IMR-90 (cell line): ENCODE data around the gene PTPRN2. TPM values are rescaled to one million over a fixed set of nuclear protein-coding genes. Genes with fewer than 3 reads are reported as not detected.

Experiments used
- ATAC-seq: fragments of 200-7000 bp; cut with Tn5 transposase; 2 replicates; pipeline ENCODE4 v1.9.1; 2020; ENCODE audit warnings: low read depth, mild to moderate bottlenecking, moderate library complexity
- BruUV-seq: library from RNA; stranded (reverse); fragments of 400-500 nt; replicated peaks from 2 replicates; lab custom pipeline; 2021; lab: Mats Ljungman, UMichigan
- CTCF ChIA-PET: fragments of 300-600 bp; formaldehyde crosslinking; extraction: SDS; loops from one replicate; lab custom pipeline; 2021; ENCODE audit warnings: antibody characterized with exemption; lab: Yijun Ruan, JAX
- POLR2A ChIA-PET: fragments of 300-600 bp; sonication (Branson Sonifier 250); formaldehyde crosslinking; loops from one replicate; lab custom pipeline; 2022; ENCODE audit warnings: antibody characterized with exemption; ENCODE audit not compliant: unreplicated experiment; lab: Charles Lee
- DNase-seq: peaks from one replicate; pipeline ENCODE4 v3.0.0; 2013
- H2AFZ ChIP-seq: replicated peaks from 2 replicates; pipeline ENCODE3; 2013; ENCODE audit warnings: low read length, mild to moderate bottlenecking; ENCODE audit not compliant: poor library complexity
- H2AK5ac ChIP-seq: 2 replicates; pipeline ENCODE4 v1.6.1; 2013; ENCODE audit warnings: low read depth, low read length, inconsistent platforms
- H2AK9ac ChIP-seq: replicated peaks from 2 replicates; pipeline ENCODE3; 2013; ENCODE audit warnings: mild to moderate bottlenecking, low read depth, low read length, moderate library complexity; ENCODE audit not compliant: poor library complexity
- H2BK120ac ChIP-seq: 2 replicates; pipeline ENCODE4 v1.6.1; 2013; ENCODE audit warnings: low read depth, low read length, inconsistent platforms
- H2BK15ac ChIP-seq: 3 replicates; pipeline ENCODE4 v1.6.1; 2013; ENCODE audit warnings: low read depth, low read length, inconsistent platforms
- H2BK20ac ChIP-seq: 2 replicates; pipeline ENCODE4 v1.6.1; 2013; ENCODE audit warnings: low read depth, mild to moderate bottlenecking, inconsistent platforms, low read length, moderate library complexity
- H2BK5ac ChIP-seq: 2 replicates; pipeline ENCODE4 v1.6.1; 2013; ENCODE audit warnings: mild to moderate bottlenecking, low read depth, low read length, inconsistent platforms; ENCODE audit not compliant: poor library complexity, severe bottlenecking
- H3K14ac ChIP-seq: replicated peaks from 2 replicates; pipeline ENCODE4 v1.6.1; 2013; ENCODE audit warnings: low read depth, low read length, inconsistent platforms
- H3K18ac ChIP-seq: 2 replicates; pipeline ENCODE4 v1.6.1; 2013; ENCODE audit warnings: low read depth, low read length, control low read depth
- H3K23ac ChIP-seq: 2 replicates; pipeline ENCODE4 v1.6.1; 2013; ENCODE audit warnings: low read depth, low read length, inconsistent platforms
- H3K27ac ChIP-seq: 2 replicates; pipeline ENCODE4 v1.5.1; 2013; ENCODE audit warnings: mild to moderate bottlenecking, control low read depth, low read length; ENCODE audit not compliant: insufficient read depth
- H3K27me3 ChIP-seq: 2 replicates; pipeline ENCODE4 v1.6.1; 2013; ENCODE audit warnings: low read length; ENCODE audit not compliant: control insufficient read depth, insufficient read depth
- H3K36me3 ChIP-seq: 2 replicates; pipeline ENCODE4 v1.6.1; 2013; ENCODE audit warnings: low read length, mixed read lengths; ENCODE audit not compliant: control insufficient read depth, insufficient read depth
- H3K4ac ChIP-seq: 2 replicates; pipeline ENCODE4 v1.6.1; 2013; ENCODE audit warnings: low read depth, low read length, inconsistent platforms
- H3K4me1 ChIP-seq: 2 replicates; pipeline ENCODE4 v1.6.1; 2013; ENCODE audit warnings: low read length, mixed read lengths; ENCODE audit not compliant: control insufficient read depth, insufficient read depth
- H3K4me2 ChIP-seq: 2 replicates; pipeline ENCODE4 v1.6.1; 2013; ENCODE audit warnings: low read depth, mild to moderate bottlenecking, control low read depth, low read length, moderate library complexity
- H3K4me3 ChIP-seq: 2 replicates; pipeline ENCODE4 v1.5.1; 2013; ENCODE audit warnings: low read depth, mild to moderate bottlenecking, control low read depth, low read length, moderate library complexity; ENCODE audit not compliant: insufficient read depth
- H3K56ac ChIP-seq: 2 replicates; pipeline ENCODE4 v1.6.1; 2013; ENCODE audit warnings: low read length, inconsistent platforms; ENCODE audit not compliant: insufficient read depth; ENCODE audit errors: extremely low read depth
- H3K79me1 ChIP-seq, 2 experiments: 2 replicates each; pipeline ENCODE4 v1.6.1; 2013; ENCODE audit warnings: low read length in 2 of 2, inconsistent platforms in 1 of 2, low read depth in 1 of 2
- H3K9ac ChIP-seq: 2 replicates; pipeline ENCODE4 v1.6.1; 2013; ENCODE audit warnings: low read depth, low read length, control low read depth
- H3K9me1 ChIP-seq: 2 replicates; pipeline ENCODE4 v1.6.1; 2013; ENCODE audit warnings: low read length, inconsistent platforms; ENCODE audit not compliant: insufficient read depth
- H3K9me3 ChIP-seq: 2 replicates; pipeline ENCODE4 v1.6.1; 2013; ENCODE audit warnings: low read length; ENCODE audit not compliant: control insufficient read depth, insufficient read depth
- H4K20me1 ChIP-seq: 2 replicates; pipeline ENCODE4 v1.6.1; 2013; ENCODE audit warnings: low read length, inconsistent platforms; ENCODE audit not compliant: insufficient read depth
- H4K5ac ChIP-seq: 2 replicates; pipeline ENCODE4 v1.6.1; 2013; ENCODE audit warnings: mild to moderate bottlenecking, low read depth, low read length, control low read depth
- H4K8ac ChIP-seq, 2 experiments: 2 replicates each; pipeline ENCODE4 v1.6.1; 2013; ENCODE audit warnings: low read depth in 2 of 2, low read length in 2 of 2, control low read depth in 1 of 2, inconsistent platforms in 1 of 2
- H4K91ac ChIP-seq: 2 replicates; pipeline ENCODE4 v1.6.1; 2013; ENCODE audit warnings: low read depth, low read length, inconsistent platforms; ENCODE audit not compliant: insufficient read depth
- BHLHE40 ChIP-seq: fragments of 150-350 bp; IDR thresholded peaks from 2 replicates; pipeline ENCODE4 v1.6.1; 2016; ENCODE audit warnings: mild to moderate bottlenecking, low read depth, low read length
- CEBPB ChIP-seq: IDR thresholded peaks from 2 replicates; pipeline ENCODE4 v1.6.1; 2012; ENCODE audit warnings: low read depth, low read length, improper control_type of control experiment
- CHD1 ChIP-seq: IDR thresholded peaks from 2 replicates; pipeline ENCODE4 v1.6.1; 2012; ENCODE audit warnings: low read depth, low read length, improper control_type of control experiment
- FOS ChIP-seq: fragments of 150-350 bp; IDR thresholded peaks from 2 replicates; pipeline ENCODE4 v1.6.1; 2016; ENCODE audit warnings: low read depth, low read length
- MAFK ChIP-seq: IDR thresholded peaks from 2 replicates; pipeline ENCODE4 v1.6.1; 2012; ENCODE audit warnings: low read depth, low read length, improper control_type of control experiment
- MAZ ChIP-seq: IDR thresholded peaks from 2 replicates; pipeline ENCODE4 v1.6.1; 2012; ENCODE audit warnings: low read depth, mild to moderate bottlenecking, low read length, improper control_type of control experiment, moderate library complexity, borderline replicate concordance
- MXI1 ChIP-seq: IDR thresholded peaks from 2 replicates; pipeline ENCODE4 v1.6.1; 2012; ENCODE audit warnings: low read depth, mild to moderate bottlenecking, low read length, moderate library complexity, borderline replicate concordance
- NFE2L2 ChIP-seq: fragments of 150-350 bp; IDR thresholded peaks from 2 replicates; pipeline ENCODE4 v1.6.1; 2016; ENCODE audit warnings: low read depth, mild to moderate bottlenecking, low read length
- POLR2A ChIP-seq: IDR thresholded peaks from 2 replicates; pipeline ENCODE4 v1.6.1; 2012; ENCODE audit warnings: mild to moderate bottlenecking, low read depth, low read length
- RAD21 ChIP-seq: IDR thresholded peaks from 2 replicates; pipeline ENCODE4 v1.6.1; 2012; ENCODE audit warnings: low read length, improper control_type of control experiment
- RCOR1 ChIP-seq: IDR thresholded peaks from 2 replicates; pipeline ENCODE4 v1.6.1; 2012; ENCODE audit warnings: mild to moderate bottlenecking, low read length, improper control_type of control experiment; ENCODE audit not compliant: insufficient replicate concordance
- RFX5 ChIP-seq: IDR thresholded peaks from 2 replicates; pipeline ENCODE4 v1.8.0; 2012; ENCODE audit warnings: low read depth, mild to moderate bottlenecking, low read length, moderate library complexity
- SMC3 ChIP-seq: fragments of 150-350 bp; IDR thresholded peaks from 2 replicates; pipeline ENCODE4 v1.6.1; 2016; ENCODE audit warnings: low read depth, mild to moderate bottlenecking, antibody characterized with exemption, low read length, moderate library complexity
- WGBS, 2 experiments: methylation state at CpG; one replicate each; pipeline versions ENCODE4 v1.1.5 to v1.1.7; 2013; ENCODE audit warnings: missing lambda C conversion rate in 2 of 2; ENCODE audit not compliant: insufficient read length in 1 of 2; ENCODE audit errors: extremely low coverage in 2 of 2; 5-methylcytosine and 5-hydroxymethylcytosine counted together
- dilution Hi-C: fragments of 300-500 bp; cut with HindIII; formaldehyde crosslinking; loops from one replicate; pipeline ENCODE4 v1.14.3; 2018; ENCODE audit warnings: low sequenced_read_pairs; ENCODE audit not compliant: unreplicated experiment
- in situ Hi-C: fragments of 300-500 bp; cut with MboI; formaldehyde crosslinking; loops from 3 replicates; pipeline ENCODE4 v1.14.3; 2019; ENCODE audit warnings: low sequenced_read_pairs, inconsistent platforms, mixed read lengths
- intact Hi-C: fragments of 100-400 bp; cut with micrococcal nuclease; formaldehyde crosslinking; loops from 2 replicates; pipeline ENCODE4 v1.10.0; 2022
- polyA plus RNA-seq, 3 experiments: library from polyadenylated mRNA; depleted of rRNA; stranded (reverse); fragments of >200 nt; gene quantifications; 2 replicates each; pipeline ENCODE4 v1.2.3, GENCODE V29; 2012; ENCODE audit warnings: low replicate concordance in 1 of 3
- total RNA-seq: library from RNA; depleted of rRNA; stranded (reverse); fragments of >200 nt; gene quantifications from 2 replicates; pipeline ENCODE4 v1.2.3, GENCODE V29; 2012
- TF ChIP-seq, protein P1 (sequence below): fragments of 150-350 bp; IDR thresholded peaks from 2 replicates; pipeline ENCODE4 v1.6.1; 2016; ENCODE audit warnings: low read depth, mild to moderate bottlenecking, low read length, moderate library complexity, borderline replicate concordance
- TF ChIP-seq, protein P2 (sequence below): conservative IDR thresholded peaks from 2 replicates; pipeline ENCODE4 v1.5.1; 2012; ENCODE audit warnings: mild to moderate bottlenecking, low read depth, low read length, improper control_type of control experiment
- TF ChIP-seq, protein P3 (sequence below): fragments of 150-350 bp; IDR thresholded peaks from 2 replicates; pipeline ENCODE4 v1.6.1; 2017; ENCODE audit warnings: mild to moderate bottlenecking, antibody characterized with exemption, low read length, low read depth

The PTPRN2 gene
- total and polyA plus RNA-seq, 2 of the 4 experiments (the other 2 are of a cell fraction), result 0.03 TPM; not detected in 1

- Histone ChIP-seq H4K91ac (no peak overlapping the region), H2BK5ac (no peak overlapping the region), H2BK20ac (no peak overlapping the region), H3K56ac (no peak overlapping the region), H3K9ac (no peak overlapping the region), H3K9me3 (peaks cover 32% of the 10 kb centered on the region), H3K4ac (no peak overlapping the region), H3K4me3 (no peak overlapping the region), H2BK120ac (no peak overlapping the region), H2AK5ac (no peak overlapping the region), H3K9me1 (no peaks in the 10 kb centered on the region), H2AFZ (no peak overlapping the region), H3K27ac (no peak overlapping the region), H4K20me1 (no peaks in the 10 kb centered on the region), H3K27me3 (no peaks in the 10 kb centered on the region), H2AK9ac (no peak overlapping the region), H3K4me1 (no peaks in the 10 kb centered on the region), H2BK15ac (no peak overlapping the region), H3K4me2 (no peak overlapping the region), H3K18ac (no peak overlapping the region), H3K36me3 (no peaks in the 10 kb centered on the region), H4K8ac (no peak overlapping the region), H3K23ac (no peak overlapping the region), H4K5ac (no peak overlapping the region), H3K79me1 (no peaks in the 10 kb centered on the region), H3K14ac (no peak overlapping the region)
- intact Hi-C loops (no loop called here), dilution Hi-C loops (no loop called here), in situ Hi-C loops (no loop called here)
- DNase-seq (no peak), ATAC-seq (no peak)
- TF ChIP-seq CEBPB, result no peak
- TF ChIP-seq, protein P1, sequence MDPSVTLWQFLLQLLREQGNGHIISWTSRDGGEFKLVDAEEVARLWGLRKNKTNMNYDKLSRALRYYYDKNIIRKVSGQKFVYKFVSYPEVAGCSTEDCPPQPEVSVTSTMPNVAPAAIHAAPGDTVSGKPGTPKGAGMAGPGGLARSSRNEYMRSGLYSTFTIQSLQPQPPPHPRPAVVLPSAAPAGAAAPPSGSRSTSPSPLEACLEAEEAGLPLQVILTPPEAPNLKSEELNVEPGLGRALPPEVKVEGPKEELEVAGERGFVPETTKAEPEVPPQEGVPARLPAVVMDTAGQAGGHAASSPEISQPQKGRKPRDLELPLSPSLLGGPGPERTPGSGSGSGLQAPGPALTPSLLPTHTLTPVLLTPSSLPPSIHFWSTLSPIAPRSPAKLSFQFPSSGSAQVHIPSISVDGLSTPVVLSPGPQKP, result no peak
- TF ChIP-seq SMC3, result no peak
- TF ChIP-seq RAD21, result no peak
- TF ChIP-seq CHD1, result no peak
- no peak for TF ChIP-seq BHLHE40
- TF ChIP-seq RFX5, result no peak
- no peak for TF ChIP-seq RCOR1
- no peak for TF ChIP-seq POLR2A
- TF ChIP-seq, protein P2, sequence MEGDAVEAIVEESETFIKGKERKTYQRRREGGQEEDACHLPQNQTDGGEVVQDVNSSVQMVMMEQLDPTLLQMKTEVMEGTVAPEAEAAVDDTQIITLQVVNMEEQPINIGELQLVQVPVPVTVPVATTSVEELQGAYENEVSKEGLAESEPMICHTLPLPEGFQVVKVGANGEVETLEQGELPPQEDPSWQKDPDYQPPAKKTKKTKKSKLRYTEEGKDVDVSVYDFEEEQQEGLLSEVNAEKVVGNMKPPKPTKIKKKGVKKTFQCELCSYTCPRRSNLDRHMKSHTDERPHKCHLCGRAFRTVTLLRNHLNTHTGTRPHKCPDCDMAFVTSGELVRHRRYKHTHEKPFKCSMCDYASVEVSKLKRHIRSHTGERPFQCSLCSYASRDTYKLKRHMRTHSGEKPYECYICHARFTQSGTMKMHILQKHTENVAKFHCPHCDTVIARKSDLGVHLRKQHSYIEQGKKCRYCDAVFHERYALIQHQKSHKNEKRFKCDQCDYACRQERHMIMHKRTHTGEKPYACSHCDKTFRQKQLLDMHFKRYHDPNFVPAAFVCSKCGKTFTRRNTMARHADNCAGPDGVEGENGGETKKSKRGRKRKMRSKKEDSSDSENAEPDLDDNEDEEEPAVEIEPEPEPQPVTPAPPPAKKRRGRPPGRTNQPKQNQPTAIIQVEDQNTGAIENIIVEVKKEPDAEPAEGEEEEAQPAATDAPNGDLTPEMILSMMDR, result no peak
- no peak for TF ChIP-seq MAFK
- no peak for TF ChIP-seq FOS
- TF ChIP-seq MXI1, result no peak
- TF ChIP-seq NFE2L2, result no peak
- TF ChIP-seq MAZ, result no peak
- TF ChIP-seq, protein P3, sequence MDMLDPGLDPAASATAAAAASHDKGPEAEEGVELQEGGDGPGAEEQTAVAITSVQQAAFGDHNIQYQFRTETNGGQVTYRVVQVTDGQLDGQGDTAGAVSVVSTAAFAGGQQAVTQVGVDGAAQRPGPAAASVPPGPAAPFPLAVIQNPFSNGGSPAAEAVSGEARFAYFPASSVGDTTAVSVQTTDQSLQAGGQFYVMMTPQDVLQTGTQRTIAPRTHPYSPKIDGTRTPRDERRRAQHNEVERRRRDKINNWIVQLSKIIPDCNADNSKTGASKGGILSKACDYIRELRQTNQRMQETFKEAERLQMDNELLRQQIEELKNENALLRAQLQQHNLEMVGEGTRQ, result no peak
- no TSS peak for BruUV-seq
- WGBS, 2 experiments, result 49% methylated on average over 2 of the region's 4 CpGs; no CpG with 5 or more reads in 1 of the 2 experiments
- POLR2A ChIA-PET, result no interaction called here
- CTCF ChIA-PET, result no interaction called here
Observed at GRCh38 chr7:158463317-158463716, 124.3 kb downstream of the PTPRN2 start.
